NCI-H146 (cell line): Measurements from ENCODE around the gene DGCR2.
"Not testable (repeated sequence)": the region's sequence is repeated elsewhere in the genome, so short reads cannot be mapped to it uniquely, and the experiment has no call there.

ENCODE experiments used
- DNase-seq: peaks from one replicate; lab custom pipeline; 2025; lab: John Stamatoyannopoulos, UW

The DGCR2 gene

GRCh38 chr22:19060356-19061009 is 61.7 kb downstream of the DGCR2 start:
- no peak for DNase-seq

DNA sequence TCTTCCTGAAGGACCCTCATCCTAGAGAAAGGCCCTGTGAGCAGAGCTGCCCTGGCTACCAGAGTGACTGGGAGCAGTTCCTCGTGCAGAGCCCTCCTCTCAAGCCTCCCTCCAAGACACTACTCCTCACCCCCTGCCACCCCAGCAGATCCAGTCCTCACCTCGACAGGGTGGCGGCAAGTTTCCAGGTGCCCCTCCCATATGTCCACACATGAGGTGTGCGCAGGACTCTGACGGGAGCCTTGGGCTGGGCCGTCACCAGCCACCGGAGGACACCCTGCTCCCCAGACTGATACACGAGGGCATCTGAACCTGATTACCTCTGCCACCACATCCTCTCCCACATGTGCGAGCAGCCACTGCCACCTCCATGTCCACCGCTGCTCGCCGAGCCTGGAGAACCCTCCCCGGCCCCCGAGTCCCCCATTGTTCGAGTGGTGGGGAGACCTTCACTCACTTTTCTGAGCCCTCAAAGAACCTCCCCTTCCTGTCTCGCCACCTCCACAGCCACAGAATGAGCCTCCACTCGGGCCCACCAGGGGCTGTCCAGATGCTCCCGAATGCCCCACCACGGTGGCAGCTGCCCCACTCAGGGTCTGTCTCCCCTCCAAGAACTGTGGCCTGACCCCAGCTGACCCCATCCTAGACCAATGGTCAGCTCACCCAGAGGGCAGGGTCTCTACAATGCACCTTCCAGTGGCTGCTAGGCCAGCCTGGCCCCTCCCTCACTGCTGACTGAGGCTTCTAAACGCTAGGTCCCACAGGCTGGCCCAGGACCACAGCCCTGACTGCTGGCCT is 62.5 kb downstream of the DGCR2 start:
- DNase-seq = no peak

GRCh38 chr22:19058713-19059451 is 63.3 kb downstream of the DGCR2 start:
- DNase-seq = no peak

DNA sequence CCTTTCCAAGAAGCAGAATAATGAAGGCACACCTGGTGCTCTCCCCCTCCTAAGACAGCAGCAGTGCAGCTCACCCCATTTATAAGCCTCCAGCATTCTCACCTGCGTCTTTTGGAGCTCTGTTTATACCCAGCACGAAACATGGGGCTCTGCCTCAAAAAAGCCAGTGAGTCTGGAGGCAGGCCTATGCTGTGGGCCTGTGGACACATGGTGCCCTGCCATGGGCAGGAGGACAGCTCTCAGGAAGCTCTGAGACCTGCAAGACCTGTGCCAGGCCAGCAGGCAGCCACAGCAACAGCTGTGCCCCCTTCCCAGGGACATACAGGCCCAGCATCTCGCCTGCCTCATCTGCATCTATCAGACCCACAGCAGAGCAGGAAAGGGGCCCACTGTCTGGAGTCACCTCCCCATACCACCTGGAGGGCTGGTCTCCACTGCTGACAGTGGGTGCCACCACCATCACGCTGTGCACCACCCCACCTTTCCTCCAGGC is 64.2 kb downstream of the DGCR2 start:
- no peak for DNase-seq

DNA sequence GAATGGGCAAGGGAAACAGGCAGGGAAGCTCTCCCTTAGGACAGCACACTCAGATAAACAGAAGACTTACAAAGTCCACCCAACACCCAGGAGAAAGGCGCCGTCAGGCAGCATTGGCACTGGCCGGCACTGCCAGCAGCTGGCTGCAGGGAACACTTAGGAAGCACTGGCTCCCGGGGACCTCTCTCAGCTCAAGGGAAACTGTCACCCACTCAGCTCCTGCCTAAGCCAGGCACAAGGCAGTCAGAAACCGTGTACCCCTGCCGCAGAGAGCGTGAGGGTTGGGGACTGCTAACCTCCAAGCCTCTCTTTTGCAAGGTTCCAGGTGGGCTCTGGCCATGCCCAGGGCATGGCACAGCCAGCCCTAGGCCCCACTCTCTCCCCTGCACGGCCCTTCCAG is 64.7 kb downstream of the DGCR2 start:
- no peak for DNase-seq

- no peak for DNase-seq
Observed at GRCh38 chr22:19056951-19057401, 65.2 kb downstream of the DGCR2 start.

DNA sequence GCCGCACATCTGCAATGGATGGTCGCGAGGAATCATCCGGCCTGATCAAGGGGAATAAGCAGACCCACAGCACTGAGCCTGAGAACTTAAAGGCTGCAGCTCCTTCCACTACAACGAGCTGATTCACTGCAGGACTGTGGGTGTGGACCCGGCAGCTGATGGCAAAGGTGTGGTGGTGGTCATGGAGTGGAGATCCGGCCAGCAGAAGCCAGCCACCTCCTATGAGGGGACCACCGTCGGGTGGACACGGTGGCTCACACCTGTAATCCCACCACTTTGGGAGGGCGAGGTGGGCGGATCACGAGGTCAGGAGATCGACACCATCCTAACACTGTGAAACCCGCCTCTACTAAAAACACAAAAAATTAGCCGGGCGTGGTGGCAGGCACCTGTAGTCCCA is 66.4 kb downstream of the DGCR2 start:
- DNase-seq = no peak

- DNase-seq = no peak
Observed at GRCh38 chr22:19052941-19053541, 69.2 kb downstream of the DGCR2 start.

DNA sequence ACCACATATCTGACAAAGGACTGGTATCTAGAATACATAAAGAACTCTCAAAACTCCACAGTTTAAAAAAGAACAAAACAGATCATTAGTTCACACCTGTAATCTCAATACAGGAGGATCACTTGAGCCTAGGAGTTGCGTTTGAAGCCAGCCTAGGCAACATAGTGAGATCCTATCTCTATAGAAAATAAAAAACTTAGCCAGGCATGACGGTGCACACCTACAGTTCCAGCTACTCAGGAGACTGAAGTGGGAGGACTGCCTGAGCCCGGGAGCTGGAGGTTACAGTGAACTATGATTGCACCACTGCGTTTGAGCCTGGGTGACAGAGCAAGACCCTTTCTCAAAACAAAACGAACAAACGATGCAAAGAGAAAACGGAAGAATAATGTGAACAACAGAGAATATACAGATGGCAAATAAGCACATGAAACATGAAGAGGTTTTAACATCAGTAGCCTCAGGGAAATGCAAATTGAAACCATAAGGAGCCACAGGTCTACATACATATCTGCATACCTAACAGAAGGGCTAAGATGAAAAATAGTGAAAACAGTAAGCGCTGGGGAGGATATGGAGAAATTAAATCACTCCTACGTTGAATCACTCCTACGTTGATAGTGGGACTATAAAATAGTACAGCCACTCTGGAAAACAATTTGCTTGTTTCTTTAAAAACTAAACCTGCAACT is 70.7 kb downstream of the DGCR2 start:
- no peak for DNase-seq

DNA sequence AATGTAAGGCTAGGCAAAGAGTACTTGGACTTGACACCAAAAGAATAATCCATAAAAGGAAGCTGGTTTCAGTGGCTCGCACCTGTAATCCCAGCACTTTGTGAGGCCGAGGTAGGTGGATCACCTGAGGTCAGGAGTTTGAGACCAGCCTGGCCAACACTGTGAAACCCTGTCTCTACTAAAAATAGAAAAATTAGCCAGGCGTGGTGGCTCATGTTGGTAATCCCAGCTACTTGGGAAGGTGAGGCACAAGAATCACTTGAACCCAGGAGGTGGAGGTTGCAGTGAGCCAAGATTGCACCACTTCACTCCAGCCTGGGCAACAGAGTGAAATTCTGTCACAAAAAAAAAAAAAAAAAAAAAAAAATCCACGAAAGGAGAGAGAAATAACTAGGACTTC is 71.4 kb downstream of the DGCR2 start:
- not testable (repeated sequence) for DNase-seq

DNA sequence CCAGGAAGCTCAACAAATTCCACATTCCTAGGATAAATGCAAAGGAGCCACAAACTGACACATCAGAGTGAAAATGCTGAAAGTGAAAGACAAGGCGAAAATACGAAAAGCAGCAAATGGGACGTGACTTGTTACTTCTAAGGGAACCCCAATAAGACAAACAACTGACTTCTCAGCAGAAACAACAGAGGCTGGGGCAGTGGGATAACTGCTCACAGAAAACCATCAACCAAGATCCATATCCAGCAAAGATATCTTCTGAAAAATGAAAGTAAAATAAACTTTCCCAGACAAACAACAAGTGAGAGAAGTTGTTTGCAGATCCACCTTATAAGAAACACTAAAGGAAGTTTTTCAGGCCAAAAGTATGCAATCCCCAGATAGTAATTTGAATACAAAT is 72.1 kb downstream of the DGCR2 start:
- no peak for DNase-seq

GRCh38 chr22:19048531-19048930 is 73.7 kb downstream of the DGCR2 start:
- DNase-seq = no peak

DNA sequence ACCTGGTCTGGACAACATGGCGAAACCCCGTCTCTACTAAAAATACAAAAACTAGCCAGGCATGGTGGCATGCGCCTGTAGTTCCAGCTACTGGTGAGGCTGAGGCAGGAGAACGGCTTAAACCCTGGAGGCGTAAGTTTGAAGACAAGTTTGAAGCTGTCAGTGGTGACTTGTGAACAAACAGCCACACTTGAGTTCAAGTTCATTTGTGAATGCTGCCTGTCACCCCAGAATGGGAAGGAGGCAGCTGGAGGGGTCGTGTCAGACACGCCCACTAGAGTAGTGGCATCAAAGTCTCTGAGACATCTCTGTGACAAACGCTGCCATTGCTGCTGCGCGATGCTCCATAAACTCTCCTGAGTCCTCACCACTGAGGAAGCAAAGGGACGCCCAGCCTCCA is 74.2 kb downstream of the DGCR2 start:
- no peak for DNase-seq

DNA sequence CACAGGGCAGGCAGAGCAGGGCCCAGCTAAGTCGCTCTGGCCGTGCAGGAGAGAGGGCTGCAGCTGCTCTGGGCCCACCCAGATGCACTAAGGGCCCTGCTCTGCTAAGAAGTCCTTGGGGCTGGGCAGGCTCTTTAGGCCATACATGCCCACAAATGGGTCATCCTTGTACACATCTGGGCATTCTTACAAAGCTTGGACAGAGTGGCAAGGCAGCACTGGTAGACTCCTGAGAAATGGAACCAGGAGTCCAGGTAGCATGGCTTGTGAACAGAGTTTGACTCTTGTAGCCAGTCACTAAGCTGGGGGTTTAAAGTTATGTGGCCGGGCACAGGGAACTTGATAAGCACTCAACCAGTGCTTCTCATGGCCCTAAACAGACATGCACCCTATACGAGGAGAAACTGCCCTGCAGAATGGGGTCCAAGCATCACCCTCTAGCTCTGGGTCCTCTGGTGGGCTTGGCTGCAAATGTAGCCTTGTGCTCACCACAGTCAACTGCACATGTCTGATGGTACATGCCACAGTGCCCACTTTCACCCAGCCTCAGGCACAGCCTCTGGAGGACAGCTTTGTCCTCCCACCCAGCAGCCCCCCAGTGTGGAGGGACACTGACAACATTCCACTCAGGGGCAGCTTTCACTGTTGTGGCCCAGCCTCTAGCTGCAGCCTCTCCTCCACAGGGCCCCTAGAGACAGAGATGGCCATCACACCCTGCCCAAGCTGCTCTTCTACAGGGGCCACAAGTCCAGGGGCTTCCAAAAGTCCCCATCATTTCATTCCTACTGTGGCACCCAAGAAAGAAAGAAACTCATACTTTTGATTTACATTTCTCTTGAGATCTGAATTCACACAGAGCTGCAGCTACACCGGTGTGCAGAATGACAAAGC is 75.2 kb downstream of the DGCR2 start:
- DNase-seq = no peak

- DNase-seq = no peak
Observed at GRCh38 chr22:19046287-19046686, 75.9 kb downstream of the DGCR2 start.

- no peak for DNase-seq
Observed at GRCh38 chr22:19045094-19045493, 77.1 kb downstream of the DGCR2 start.

GRCh38 chr22:19044381-19044780 is 77.8 kb downstream of the DGCR2 start:
- no peak for DNase-seq

DNA sequence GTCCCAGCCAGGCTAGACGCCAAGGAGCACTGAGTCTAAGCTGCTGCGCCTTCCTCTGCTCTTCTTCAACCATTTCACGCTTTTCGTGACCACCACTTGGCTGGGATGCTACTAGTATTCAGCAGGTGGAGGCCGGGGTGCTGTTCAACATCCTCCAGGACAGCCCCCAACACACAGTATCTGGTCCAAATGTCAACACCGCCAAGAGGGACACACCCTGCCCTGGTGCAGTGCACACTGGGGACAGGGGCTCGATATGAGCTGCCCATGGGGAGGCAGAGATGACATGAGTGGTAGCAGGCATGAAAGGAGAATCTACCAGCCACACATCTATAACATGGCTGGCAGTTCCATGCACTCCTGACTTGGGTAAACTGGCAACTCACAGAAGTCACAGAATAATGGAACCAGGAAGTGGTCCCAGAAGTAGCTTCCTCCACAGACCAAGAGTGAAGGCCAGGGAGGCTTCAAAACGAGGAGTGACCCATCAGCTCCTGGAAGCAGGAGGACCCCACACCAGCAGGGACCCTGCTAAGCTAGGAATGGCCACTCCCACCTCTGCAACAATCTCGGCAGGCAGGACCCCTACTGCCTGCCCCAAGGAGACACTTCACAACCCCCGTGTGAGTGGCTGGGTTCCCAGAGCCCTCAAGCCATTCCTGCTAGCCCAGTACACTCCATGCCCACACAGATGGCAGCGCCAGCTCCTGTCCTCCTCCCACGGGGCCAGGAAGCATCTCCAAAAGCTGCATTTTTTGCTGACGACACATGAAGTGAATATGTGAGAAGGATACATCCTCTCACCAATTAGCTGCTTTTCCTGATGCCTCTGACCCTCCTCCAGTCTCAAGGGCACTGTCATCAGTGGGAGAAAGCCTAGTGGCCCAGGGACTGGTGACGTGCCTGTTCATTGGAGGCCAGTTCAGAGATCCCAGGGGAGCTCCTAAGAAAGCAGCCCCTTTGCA is 78.8 kb downstream of the DGCR2 start:
- no peak for DNase-seq

- no peak for DNase-seq
Observed at GRCh38 chr22:19042285-19043120, 79.7 kb downstream of the DGCR2 start.
